Stimulated activated naive CD8-positive, alpha-beta T cell treated with anti-CD3 and anti-CD28 coated beads, Interleukin-15, Interleukin-2, amounts not matched to agents 100 U/mL and 50 U/mL, for 24 hours (primary cell): ENCODE results near the gene ANGPTL3.
A peak's percentile ranks its signal among the peaks of the same experiment; 100 is the strongest.
"Not testable (repeated sequence)": the region's sequence is repeated elsewhere in the genome, so short reads cannot be mapped to it uniquely, and the experiment has no call there.

Source experiments
- ATAC-seq: fragments of 150-1000 bp; cut with Tn5 transposase; one replicate; pipeline ENCODE4 v1.10.0; 2021
- DNase-seq: peaks from one replicate; pipeline ENCODE4 v3.0.0; 2021

Gene ANGPTL3, protein sequence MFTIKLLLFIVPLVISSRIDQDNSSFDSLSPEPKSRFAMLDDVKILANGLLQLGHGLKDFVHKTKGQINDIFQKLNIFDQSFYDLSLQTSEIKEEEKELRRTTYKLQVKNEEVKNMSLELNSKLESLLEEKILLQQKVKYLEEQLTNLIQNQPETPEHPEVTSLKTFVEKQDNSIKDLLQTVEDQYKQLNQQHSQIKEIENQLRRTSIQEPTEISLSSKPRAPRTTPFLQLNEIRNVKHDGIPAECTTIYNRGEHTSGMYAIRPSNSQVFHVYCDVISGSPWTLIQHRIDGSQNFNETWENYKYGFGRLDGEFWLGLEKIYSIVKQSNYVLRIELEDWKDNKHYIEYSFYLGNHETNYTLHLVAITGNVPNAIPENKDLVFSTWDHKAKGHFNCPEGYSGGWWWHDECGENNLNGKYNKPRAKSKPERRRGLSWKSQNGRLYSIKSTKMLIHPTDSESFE

DNA sequence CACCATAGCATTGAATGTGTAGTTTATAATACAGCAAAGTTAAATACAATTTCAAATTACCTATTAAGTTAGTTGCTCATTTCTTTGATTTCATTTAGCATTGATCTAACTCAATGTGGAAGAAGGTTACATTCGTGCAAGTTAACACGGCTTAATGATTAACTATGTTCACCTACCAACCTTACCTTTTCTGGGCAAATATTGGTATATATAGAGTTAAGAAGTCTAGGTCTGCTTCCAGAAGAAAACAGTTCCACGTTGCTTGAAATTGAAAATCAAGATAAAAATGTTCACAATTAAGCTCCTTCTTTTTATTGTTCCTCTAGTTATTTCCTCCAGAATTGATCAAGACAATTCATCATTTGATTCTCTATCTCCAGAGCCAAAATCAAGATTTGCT, at the start of gene ANGPTL3:
TSS of gene ANGPTL3 (plus strand) at position 240 of the 400 bp plus-strand sequence. CDS start at position 287, 47 bp downstream.
- no peak for ATAC-seq

DNA sequence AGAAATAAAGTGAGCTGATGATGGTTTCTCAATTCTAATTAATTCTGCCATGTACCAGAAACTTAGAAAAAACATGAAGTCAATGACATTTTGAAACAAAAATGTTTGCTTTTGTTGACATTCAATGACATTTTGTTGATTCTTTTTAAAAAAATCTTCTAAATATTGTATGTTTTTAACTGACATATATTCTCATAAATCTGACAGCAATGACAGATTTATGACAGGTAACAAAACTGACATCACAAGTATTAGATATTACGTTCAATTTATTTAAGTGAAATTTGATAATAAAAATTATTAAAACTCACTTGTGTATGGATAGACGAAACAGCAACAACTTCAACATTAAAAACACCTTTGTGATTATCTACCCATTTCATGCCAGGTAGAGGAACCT, 36.0 kb upstream of the ANGPTL3 start:
- ATAC-seq (no peak), DNase-seq (no peak)

More for the DNA sequence above, at the start of gene ANGPTL3:
- DNase-seq: no peak

DNA sequence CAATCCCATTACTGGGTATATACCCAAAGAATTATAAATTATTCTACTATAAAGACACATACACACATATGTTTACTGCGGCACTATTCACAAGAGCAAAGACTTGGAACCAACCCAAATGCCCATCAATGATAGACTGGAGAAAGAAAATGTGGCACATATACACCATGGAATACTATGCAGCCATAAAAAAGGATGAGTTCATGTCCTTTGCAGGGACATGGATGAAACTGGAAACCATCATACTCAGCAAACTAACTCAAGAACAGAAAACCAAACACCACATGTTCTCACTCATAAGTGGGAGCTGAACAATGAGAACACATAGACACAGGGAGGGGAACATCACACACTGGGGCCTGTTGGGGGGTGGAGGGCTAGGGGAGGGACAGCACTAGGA, 30.1 kb upstream of the ANGPTL3 start:
- not testable (repeated sequence) for ATAC-seq, DNase-seq

DNA sequence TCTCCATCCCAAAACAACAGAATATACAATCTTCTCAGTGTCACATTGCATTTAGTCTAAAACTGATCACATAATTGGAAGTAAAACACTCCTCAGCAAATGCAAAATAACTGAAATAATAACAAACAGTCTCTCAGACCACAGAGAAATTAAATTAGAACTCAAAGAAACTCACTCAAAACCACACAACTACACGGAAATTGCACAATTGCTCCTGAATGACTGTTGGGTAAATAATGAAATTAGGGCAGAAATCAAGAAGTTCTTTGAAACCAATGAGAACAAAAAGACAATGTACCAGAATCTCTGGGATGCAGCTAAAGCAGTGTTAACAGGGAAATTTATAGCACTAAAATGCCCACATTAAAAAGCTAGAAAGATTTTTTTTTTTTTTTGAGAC, 29.4 kb upstream of the ANGPTL3 start:
- not testable (repeated sequence) for DNase-seq, ATAC-seq

DNA sequence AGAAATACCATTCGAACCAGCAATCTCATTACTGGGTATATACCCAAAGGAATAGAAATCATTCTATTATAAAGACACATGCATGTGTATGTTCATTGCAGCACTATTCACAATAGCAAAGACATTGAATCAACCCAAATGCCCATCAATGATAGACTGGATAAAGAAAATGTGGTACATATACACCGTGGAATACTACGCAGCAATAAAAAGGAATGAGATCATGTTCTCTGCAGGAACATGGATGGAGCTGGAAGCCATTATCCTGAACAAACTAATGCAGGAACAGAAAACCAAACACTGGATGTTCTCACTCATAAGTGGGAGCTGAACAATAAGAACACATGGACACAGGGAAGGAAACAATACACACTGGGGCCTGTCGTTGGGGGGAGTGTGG, 25.8 kb upstream of the ANGPTL3 start:
- not testable (repeated sequence) for ATAC-seq, DNase-seq

DNA sequence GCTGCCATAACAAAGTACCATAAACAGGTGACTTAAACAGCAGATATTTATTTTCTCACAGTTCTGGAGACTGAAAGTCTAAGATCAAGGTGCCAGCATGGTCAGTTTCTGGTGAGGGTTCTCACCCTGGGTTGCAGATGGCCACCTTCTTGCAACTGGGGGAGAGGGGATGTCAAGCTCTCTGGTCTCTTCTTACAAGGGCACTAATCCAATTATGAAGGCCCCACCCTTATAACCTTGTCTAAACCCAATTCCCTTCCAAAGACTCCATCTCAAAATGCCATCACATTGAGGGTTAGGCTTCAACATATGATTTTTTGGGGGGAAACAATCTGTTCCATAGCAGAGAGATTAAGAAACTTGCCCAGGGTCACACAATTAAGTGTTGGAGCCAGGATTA, 24.8 kb upstream of the ANGPTL3 start:
- ATAC-seq: no peak
- no peak for DNase-seq

DNA sequence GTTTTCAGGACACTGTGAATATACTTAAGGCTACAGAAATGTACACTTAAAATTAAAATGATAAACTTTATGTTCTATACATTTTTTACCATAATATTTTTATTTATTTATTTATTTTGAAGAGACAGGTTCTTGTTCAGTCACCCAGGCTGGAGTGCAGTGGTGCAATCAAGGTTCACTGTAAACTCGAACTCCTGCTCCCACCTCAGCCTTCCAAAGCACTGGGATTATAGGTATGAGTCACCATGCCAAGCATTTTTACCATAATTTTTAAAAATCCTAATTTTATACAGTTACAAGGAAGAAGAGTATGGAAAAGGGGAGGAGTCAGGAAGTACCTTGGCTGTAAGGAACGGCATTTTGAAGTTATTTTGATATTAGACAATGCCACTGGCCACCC, 23.6 kb upstream of the ANGPTL3 start:
- ATAC-seq: no peak

DNA sequence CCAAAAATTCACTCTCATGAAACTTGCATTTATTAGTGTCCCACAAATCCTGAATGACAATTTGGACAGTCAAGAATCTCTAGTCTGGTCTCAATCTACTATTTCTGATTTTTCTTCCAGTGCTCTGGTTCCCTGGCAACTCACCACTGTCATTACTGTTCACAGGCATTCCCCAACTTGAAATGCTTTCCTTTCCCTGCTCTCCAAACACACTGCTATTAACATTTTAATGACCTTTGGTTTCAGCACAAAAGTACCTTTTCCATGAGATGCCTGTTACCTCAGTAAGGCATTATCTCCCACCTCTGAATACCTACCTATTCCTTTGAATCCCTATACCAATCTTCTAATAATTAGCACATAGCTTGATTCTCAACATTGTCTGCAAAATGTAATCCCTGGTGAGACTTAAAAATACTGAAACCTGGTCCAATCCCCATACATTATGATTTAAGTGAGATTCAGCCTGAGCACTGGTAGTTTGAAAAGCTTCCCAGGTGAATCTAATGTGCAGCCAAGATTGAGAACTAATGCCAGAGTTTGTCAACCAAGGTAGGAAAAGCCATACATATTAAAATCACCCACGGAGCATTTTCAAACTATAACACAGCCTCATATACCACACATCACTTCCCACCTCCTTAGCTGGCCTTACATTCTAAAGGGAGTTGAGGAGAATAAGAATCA, 11.7 kb upstream of the ANGPTL3 start:
- DNase-seq: no peak
- ATAC-seq: no peak

More for the DNA sequence above, 23.6 kb upstream of the ANGPTL3 start:
- no peak for DNase-seq

DNA sequence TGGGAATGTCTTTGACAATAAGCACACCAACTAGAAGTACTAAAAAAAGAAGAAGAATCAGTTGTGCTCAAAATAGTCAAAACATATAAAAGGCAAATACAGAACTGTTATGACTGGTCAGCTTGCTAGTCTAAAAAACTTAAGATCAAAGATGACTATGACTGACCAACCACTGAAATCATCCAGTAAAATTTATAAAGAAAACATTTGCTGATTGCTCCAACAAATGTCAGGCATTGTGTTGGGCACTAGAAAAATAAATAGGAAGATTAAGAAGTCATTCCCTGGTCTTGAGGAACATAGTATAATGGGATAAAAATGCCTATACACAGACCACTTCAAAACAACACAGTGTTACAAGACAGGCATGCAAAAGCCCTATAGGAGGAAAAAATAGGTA, 9.3 kb upstream of the ANGPTL3 start:
- no peak for ATAC-seq
- DNase-seq: no peak

DNA sequence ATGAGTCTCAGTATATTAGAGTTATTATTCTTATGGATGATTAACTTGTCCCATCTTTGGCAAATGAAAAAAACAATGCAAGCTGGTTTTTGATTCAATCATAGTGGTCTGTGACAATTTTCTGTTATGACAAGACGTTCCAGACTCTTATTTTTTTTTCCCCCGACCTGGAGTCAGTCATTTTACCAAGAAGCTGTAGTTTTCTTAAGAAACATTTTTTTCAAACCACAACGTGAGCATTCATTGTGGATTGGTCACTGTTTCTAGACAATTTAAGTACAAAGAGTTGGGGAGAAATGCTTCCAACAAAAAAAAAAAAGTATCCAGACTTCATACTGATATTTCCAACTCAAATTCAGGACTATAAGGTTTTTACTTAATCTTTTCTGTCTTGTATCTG, 8.0 kb upstream of the ANGPTL3 start:
- ATAC-seq: no peak
- no peak for DNase-seq

DNA sequence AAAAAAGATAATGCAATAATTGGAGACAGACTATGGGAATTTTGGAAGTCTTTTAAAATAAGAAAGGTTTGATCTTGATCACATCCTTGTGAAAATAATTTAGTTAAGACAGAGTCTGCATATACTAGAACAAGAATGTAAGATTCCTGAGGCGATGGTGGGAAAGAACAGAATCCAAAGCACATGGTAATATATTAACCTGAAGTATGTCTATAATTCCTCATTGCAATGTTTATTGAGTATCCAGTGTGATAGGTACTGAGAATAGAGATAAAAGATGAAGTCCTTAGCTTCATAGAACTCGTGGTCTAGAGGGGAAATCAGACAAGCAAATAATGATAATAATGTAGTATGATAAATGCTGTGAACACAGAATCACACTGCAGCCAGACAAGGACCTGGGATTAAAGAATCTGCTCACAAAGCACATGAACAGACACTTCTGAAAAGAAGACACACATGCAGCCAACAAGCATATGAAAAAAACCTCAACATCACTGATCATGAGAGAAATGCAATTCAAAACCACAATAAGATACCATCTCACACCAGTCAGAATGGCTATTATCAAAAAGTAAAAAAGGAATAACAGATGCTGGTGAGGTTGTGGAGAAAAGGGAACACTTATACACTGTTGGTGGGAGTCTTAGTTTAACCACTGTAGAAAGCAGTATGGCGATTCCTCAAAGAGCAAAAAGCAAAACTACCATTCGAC, 6.9 kb upstream of the ANGPTL3 start:
- ATAC-seq: no peak

DNA sequence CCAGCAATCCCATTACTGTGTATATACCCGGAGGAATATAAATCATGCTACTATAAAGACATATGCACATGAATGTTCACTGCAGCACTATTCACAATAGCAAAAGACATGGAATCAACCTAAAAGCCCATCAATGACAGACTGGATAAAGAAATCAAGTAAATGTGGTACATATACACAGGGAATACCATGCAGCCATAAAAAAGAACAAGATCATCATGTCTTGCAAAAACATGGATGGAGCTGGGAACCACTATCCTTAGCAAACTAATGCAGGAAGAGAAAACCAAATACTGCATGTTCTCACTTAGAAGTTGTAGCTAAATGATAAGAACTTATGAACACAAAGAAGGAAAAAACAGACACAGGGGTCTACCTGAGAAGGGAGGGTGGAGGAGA, 6.4 kb upstream of the ANGPTL3 start:
- ATAC-seq (no peak), DNase-seq (no peak)

More for the DNA sequence above, 6.9 kb upstream of the ANGPTL3 start:
- DNase-seq: no peak

DNA sequence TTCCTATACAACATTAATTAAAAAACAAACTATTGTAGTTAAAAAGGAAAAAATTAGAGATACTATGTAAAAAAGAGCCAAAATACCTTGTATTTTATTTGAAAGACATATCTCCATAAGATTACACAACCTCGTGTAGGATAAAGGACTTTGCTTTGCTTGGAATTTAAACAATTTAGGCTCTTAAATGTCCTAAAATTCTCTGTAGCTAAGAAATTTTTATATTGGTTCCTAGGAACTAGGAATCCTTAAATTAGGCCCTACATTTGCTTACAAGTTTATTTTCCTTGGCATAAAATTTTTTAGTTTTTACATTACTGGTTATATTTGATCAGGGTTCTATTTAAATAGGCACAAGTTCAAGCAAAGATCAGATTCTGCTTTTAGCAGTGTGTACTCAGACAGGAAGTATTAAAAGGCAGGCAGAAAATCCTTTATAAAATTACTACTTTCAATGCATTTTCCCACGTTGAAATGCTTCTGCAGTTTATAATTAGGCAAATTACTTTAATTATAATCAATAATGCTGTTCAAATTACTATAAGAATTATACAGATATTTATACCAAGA, 3.4 kb upstream of the ANGPTL3 start:
- no peak for ATAC-seq
- no peak for DNase-seq

DNA sequence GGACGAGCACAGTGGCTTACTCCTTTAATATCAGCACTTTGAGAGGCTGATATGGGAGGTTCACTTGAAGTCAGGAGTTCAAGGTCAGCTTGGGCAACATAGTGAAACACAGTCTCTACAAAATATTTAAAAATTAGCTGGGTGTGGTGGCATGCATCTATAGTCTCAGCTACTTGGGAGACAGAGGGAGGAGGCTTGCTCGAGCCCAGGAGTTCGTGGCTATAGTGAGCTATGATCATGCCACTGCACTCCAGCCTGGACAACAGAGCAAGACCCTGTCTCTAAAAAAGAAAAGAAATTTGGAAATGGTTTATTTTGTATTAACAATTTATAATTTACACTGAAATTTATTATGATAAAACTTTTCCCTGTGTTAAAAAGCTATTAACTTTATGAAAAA, 1.7 kb upstream of the ANGPTL3 start:
- ATAC-seq: no peak
- no peak for DNase-seq

DNA sequence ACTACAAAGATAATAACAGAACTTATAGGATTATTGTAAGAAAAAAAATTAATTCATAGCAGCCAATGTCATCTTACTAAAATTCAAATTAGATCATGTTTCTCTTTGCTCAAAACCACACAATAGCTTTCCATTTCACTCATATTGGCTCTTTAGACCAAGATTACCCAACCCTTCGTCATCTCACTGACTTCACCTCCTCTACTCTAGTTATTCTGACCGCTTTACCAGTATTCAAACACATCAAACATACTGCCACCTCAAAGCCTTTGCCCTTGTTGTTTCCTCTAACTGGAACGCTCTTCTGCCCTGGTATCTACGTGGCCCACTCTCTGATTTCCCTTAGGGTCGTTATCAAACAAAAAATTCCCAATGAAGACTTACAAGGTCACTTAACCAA, 1.7 kb downstream of the ANGPTL3 start:
- DNase-seq (no peak), ATAC-seq (no peak)

DNA sequence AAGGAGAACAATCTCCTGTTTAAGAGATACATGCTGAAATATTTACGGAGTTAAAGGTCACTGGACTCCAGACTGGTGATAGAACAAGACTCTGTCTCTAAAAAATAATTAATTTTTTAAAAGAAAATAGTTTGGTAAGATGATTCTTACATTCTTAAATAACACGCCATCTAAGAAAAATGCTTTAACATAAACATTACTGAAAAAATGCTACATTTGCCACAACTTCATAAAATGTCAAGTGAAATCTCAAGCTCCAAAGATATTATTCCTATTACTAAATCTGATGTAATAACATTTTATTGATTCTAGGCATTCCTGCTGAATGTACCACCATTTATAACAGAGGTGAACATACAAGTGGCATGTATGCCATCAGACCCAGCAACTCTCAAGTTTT, 4.1 kb downstream of the ANGPTL3 start:
- no peak for DNase-seq
- ATAC-seq: no peak

DNA sequence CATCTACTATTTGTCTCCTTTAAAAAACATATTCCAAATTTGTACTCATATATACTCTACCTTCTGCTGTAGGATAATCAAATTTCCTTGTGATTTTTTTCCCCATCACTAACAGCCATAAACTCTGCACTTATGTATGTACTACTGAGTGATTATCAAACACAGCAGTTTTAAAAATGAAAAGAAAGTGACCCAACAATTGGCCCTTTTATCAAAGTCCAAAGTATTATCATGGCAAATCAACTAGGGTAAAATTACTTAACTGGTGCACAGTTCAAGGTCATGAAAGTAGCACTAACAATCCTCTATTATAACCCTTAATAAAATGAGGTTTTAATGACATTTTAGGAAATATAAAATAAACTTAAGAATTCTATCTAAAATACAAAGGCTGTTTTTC, 11.6 kb downstream of the ANGPTL3 start:
- DNase-seq: no peak
- no peak for ATAC-seq

DNA sequence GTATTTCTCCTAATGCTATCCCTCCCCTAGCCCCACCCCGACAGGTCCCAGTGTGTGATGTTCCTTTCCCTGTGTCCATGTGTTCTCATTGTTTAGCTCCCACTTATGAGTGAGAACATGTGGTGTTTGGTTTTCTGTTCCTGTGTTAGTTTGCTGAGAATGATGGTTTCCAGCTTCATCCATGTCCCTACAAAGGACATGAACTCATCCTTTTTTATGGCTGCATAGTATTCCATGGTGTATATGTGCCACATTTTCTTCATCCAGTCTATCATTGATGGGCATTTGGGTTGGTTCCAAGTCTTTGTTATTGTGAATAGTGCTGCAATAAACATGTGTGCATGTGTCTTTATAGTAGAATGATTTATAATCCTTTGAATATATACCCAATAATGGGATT, 13.3 kb downstream of the ANGPTL3 start:
- not testable (repeated sequence) for DNase-seq

DNA sequence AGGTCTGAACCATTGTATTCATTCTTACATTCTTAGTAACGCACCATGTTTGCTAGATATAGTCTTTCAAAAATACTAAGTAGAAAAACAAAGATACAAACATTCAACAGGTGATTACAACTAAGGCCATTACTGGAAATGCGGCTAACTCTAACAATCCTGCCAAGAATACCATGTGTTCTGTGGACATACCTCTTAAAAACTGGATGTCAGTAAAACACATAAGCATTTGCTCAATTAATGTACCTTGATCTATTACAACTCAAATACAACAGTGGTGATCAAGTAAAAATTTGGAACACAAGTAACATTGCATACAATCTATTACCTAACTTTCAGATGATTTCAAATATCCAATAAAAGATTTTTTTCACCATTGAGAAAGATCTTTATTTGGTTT, 15.4 kb downstream of the ANGPTL3 start:
- ATAC-seq: no peak

More for the DNA sequence above, 13.3 kb downstream of the ANGPTL3 start:
- not testable (repeated sequence) for ATAC-seq

DNA sequence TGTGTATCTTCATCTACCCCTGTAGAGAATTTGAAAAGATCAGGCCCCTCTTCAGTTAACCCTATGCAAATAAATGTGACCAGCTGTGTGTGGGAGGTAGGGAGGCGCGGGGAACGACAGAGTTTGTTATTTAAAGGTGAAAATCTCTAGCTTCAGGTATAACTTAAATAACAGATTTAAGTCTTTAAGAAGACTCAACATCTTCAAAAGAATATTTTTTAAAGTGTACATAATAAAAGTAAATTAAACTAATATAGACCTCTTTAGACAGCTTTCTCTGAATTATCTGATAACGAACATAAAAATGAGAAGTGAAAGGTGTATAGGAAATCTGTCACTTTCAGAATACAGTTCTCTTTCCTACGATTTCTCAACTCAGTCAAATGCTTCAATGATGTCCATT, 16.0 kb downstream of the ANGPTL3 start:
- ATAC-seq (no peak), DNase-seq (no peak)

More for the DNA sequence above, 15.4 kb downstream of the ANGPTL3 start:
- DNase-seq: no peak

DNA sequence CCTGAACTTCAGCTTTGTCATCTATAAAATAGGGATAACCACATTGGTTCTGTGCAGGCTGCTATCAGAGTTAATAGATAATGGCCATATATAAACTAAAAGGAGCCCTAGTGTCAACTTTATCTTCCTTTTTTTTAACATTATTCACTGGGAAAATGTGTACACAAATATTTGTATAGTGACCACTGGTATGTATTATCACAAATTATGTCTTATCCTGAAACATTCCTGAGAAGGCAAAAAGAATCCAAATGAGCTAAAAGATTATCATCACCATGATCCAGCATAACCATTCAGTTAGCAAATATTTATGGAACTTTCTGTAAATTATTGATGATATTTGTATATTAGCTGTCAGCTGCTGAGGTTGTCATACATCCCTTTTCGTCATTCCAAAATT, 16.6 kb downstream of the ANGPTL3 start:
- ATAC-seq (no peak), DNase-seq (no peak)

DNA sequence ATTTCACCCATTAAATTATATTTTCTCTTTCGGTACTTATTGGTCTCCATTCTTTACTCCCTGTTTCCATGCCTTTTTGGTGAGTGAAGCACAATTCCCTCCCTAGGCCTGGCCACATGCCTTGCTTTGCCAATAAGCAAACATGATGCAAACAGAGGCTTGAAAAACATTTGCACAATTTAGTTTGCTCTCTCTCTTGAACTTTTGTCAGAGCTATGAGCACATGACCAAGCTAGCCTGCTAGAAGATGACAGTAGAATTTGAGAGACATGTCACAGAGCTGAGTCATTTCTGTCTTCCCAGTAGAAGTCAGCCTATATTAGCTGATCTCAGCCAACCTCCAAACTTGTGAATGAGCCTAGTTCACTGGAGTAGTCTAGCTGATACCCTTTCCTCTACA, 24.6 kb downstream of the ANGPTL3 start:
- no peak for DNase-seq
- peak; percentile 68 for ATAC-seq
